Measurements from ENCODE around the gene ZMYM3.

DNA sequence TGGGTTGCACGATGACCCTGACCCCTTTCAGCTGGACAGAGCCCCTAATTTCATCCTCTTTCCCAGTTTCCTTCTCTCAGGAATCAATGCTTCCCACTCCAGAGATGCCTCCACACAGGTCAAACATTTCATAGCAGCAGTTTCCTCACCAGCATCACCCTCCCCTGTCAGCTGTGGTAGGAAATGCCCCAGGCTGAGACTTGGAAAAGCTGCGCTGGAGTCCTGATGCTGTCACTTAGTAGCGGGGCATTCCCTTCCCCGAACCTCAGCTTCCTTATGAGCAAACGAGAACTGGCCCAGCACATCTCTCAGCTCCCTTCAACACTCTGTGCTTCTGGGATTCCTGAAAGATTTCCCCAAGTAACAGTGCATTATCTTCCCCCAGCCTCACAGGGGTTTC, 28.3 kb downstream of the ZMYM3 start:
- TF ChIP-seq, protein P1, sequence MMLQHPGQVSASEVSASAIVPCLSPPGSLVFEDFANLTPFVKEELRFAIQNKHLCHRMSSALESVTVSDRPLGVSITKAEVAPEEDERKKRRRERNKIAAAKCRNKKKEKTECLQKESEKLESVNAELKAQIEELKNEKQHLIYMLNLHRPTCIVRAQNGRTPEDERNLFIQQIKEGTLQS (IDR thresholded peaks at IDR 0.05): no peak
- TF ChIP-seq, protein P2, sequence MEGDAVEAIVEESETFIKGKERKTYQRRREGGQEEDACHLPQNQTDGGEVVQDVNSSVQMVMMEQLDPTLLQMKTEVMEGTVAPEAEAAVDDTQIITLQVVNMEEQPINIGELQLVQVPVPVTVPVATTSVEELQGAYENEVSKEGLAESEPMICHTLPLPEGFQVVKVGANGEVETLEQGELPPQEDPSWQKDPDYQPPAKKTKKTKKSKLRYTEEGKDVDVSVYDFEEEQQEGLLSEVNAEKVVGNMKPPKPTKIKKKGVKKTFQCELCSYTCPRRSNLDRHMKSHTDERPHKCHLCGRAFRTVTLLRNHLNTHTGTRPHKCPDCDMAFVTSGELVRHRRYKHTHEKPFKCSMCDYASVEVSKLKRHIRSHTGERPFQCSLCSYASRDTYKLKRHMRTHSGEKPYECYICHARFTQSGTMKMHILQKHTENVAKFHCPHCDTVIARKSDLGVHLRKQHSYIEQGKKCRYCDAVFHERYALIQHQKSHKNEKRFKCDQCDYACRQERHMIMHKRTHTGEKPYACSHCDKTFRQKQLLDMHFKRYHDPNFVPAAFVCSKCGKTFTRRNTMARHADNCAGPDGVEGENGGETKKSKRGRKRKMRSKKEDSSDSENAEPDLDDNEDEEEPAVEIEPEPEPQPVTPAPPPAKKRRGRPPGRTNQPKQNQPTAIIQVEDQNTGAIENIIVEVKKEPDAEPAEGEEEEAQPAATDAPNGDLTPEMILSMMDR (IDR thresholded peaks at IDR 0.05 in 2 of 3, conservative IDR thresholded peaks at IDR 0.05 in 1 of 3; ENCODE audit: borderline replicate concordance in 1 of 3, insufficient read depth in 1 of 3, low read depth in 2 of 3, low read length in 2 of 3): no peak
- no peak for TF ChIP-seq CEBPB (IDR thresholded peaks at IDR 0.05; ENCODE audit: low read depth)
- TF ChIP-seq, protein P3, sequence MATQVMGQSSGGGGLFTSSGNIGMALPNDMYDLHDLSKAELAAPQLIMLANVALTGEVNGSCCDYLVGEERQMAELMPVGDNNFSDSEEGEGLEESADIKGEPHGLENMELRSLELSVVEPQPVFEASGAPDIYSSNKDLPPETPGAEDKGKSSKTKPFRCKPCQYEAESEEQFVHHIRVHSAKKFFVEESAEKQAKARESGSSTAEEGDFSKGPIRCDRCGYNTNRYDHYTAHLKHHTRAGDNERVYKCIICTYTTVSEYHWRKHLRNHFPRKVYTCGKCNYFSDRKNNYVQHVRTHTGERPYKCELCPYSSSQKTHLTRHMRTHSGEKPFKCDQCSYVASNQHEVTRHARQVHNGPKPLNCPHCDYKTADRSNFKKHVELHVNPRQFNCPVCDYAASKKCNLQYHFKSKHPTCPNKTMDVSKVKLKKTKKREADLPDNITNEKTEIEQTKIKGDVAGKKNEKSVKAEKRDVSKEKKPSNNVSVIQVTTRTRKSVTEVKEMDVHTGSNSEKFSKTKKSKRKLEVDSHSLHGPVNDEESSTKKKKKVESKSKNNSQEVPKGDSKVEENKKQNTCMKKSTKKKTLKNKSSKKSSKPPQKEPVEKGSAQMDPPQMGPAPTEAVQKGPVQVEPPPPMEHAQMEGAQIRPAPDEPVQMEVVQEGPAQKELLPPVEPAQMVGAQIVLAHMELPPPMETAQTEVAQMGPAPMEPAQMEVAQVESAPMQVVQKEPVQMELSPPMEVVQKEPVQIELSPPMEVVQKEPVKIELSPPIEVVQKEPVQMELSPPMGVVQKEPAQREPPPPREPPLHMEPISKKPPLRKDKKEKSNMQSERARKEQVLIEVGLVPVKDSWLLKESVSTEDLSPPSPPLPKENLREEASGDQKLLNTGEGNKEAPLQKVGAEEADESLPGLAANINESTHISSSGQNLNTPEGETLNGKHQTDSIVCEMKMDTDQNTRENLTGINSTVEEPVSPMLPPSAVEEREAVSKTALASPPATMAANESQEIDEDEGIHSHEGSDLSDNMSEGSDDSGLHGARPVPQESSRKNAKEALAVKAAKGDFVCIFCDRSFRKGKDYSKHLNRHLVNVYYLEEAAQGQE (IDR thresholded peaks at IDR 0.05; ENCODE audit: low read depth): no peak
- TF ChIP-seq TCF7L2 (IDR thresholded peaks at IDR 0.05; ENCODE audit: borderline replicate concordance, extremely low read depth, insufficient read depth, insufficient read length): no peak
- no peak for TF ChIP-seq POLR2AphosphoS5 (IDR thresholded peaks at IDR 0.05; ENCODE audit: low read depth, low read length)

Data from HCT116 (cell line).